GM12878 (cell line): ENCODE results near the gene RNF121. TPM values are rescaled to one million over a fixed set of nuclear protein-coding genes. Genes with fewer than 3 reads are reported as not detected.

ENCODE experiments used
- ATAC-seq: fragments of 200-7000 bp; cut with Tn5 transposase; 3 replicates; pipeline ENCODE4 v1.9.1; 2020; ENCODE audit warnings: mild to moderate bottlenecking, moderate library complexity
- BruUV-seq: library from RNA; stranded (reverse); fragments of 400-500 nt; replicated peaks from 2 replicates; lab custom pipeline; 2021; lab: Mats Ljungman, UMichigan
- CTCF ChIA-PET: fragments of 300-600 bp; sonication (Branson Sonifier 250); formaldehyde crosslinking; extraction: SDS; loops from one replicate; lab custom pipeline; 2021; ENCODE audit warnings: inconsistent platforms; lab: Yijun Ruan, JAX
- POLR2A ChIA-PET: fragments of 350-600 bp; formaldehyde crosslinking; extraction: SDS; loops from one replicate; lab custom pipeline; 2021; ENCODE audit warnings: inconsistent platforms; lab: Charles Lee
- RAD21 ChIA-PET: fragments of 300-600 bp; sonication (Branson Sonifier 250); formaldehyde crosslinking; loops from one replicate; lab custom pipeline; 2023; ENCODE audit warnings: antibody characterized with exemption; ENCODE audit not compliant: unreplicated experiment; lab: Charles Lee
- SMC1A ChIA-PET: fragments of 300-600 bp; sonication (Branson Sonifier 250); formaldehyde crosslinking; loops from one replicate; lab custom pipeline; 2023; ENCODE audit not compliant: unreplicated experiment, uncharacterized antibody; lab: Charles Lee
- DNase-seq: peaks from one replicate; pipeline ENCODE4 v3.0.0-alpha.2; 2011; ENCODE audit warnings: low read depth, low spot score
- FAIRE-seq: peaks from 3 replicates; lab custom pipeline; 2011; peaks lifted over from hg19 to GRCh38; lab: Jason Lieb, UNC
- H2AFZ ChIP-seq: 2 replicates; pipeline ENCODE4 v1.6.0; 2011; ENCODE audit warnings: low read depth, low read length, control low read depth; ENCODE audit not compliant: control insufficient read depth
- H3K27ac ChIP-seq: 2 replicates; pipeline ENCODE4 v1.5.1; 2011; ENCODE audit warnings: control low read depth; ENCODE audit not compliant: control insufficient read depth, insufficient read depth
- H3K27me3 ChIP-seq, 2 experiments: replicated peaks in 1 of 2; 2 replicates each; pipeline versions ENCODE4 v1.6.0 to v1.6.1; 2011; ENCODE audit warnings: low read length in 1 of 2; ENCODE audit not compliant: control insufficient read depth in 2 of 2, insufficient read depth in 2 of 2
- H3K36me3 ChIP-seq, 2 experiments: 2 replicates each; pipeline ENCODE4 v1.5.1; 2011; ENCODE audit warnings: low read length in 1 of 2; ENCODE audit not compliant: control insufficient read depth in 2 of 2, insufficient read depth in 2 of 2
- H3K4me1 ChIP-seq: 2 replicates; pipeline ENCODE4 v1.6.1; 2011; ENCODE audit warnings: mild to moderate bottlenecking, low read length, moderate library complexity, mixed read lengths; ENCODE audit not compliant: control insufficient read depth, insufficient read depth
- H3K4me2 ChIP-seq: 2 replicates; pipeline ENCODE4 v1.6.0; 2011; ENCODE audit warnings: control low read depth; ENCODE audit not compliant: control insufficient read depth, insufficient read depth
- H3K4me3 ChIP-seq: fragments of 200-600 bp; sonication (generic); 2 replicates; pipeline ENCODE4 v1.5.1; 2016
- H3K79me2 ChIP-seq: 2 replicates; pipeline ENCODE4 v1.6.0; 2011; ENCODE audit warnings: low read length; ENCODE audit not compliant: control insufficient read depth, insufficient read depth
- H3K9ac ChIP-seq: 2 replicates; pipeline ENCODE4 v1.8.0; 2011; ENCODE audit warnings: low read length, control low read depth, mixed read lengths; ENCODE audit not compliant: control insufficient read depth, insufficient read depth
- H3K9me3 ChIP-seq: replicated peaks from 3 replicates; pipeline ENCODE4 v1.5.1; 2011; ENCODE audit warnings: mild to moderate bottlenecking, low read length; ENCODE audit not compliant: control insufficient read depth, insufficient read depth
- H4K20me1 ChIP-seq: 2 replicates; pipeline ENCODE4 v1.6.0; 2011; ENCODE audit not compliant: control insufficient read depth, insufficient read depth
- ATF3 ChIP-seq: IDR thresholded peaks from 2 replicates; pipeline ENCODE4 v1.6.1; 2011; ENCODE audit warnings: low read depth, mild to moderate bottlenecking, low read length, moderate library complexity, borderline replicate concordance; ENCODE audit errors: extremely low read depth
- BHLHE40 ChIP-seq, 2 experiments: fragments of 450-650 bp in 1 of 2; IDR thresholded peaks; 2 replicates each; pipeline ENCODE4 v1.6.1; 2011 to 2017; ENCODE audit warnings: low read depth in 2 of 2, borderline replicate concordance in 1 of 2, improper control_type of control experiment in 1 of 2, low read length in 1 of 2, mild to moderate bottlenecking in 1 of 2
- E2F4 ChIP-seq: IDR thresholded peaks from 2 replicates; pipeline ENCODE4 v1.6.1; 2012; ENCODE audit warnings: low read depth, low read length, improper control_type of control experiment
- EZH2 ChIP-seq: IDR thresholded peaks from 2 replicates; pipeline ENCODE4 v1.6.1; 2012; ENCODE audit warnings: low read depth, mild to moderate bottlenecking, control low read depth, inconsistent platforms, low read length, borderline replicate concordance; ENCODE audit not compliant: control insufficient read depth
- GATAD2B ChIP-seq: fragments of 450-650 bp; conservative IDR thresholded peaks from 2 replicates; pipeline ENCODE4 v1.6.1; 2017; ENCODE audit warnings: low read depth, mild to moderate bottlenecking, moderate library complexity
- JUND ChIP-seq: IDR thresholded peaks from 2 replicates; pipeline ENCODE4 v1.6.1; 2012; ENCODE audit warnings: low read depth, mild to moderate bottlenecking, low read length, improper control_type of control experiment, moderate library complexity
- MYC ChIP-seq: IDR thresholded peaks from 2 replicates; pipeline ENCODE4 v1.6.1; 2011; ENCODE audit warnings: mild to moderate bottlenecking, low read length, moderate library complexity, inconsistent platforms; ENCODE audit not compliant: insufficient read depth, insufficient replicate concordance, insufficient read length, severe bottlenecking
- PAX5 ChIP-seq: IDR thresholded peaks from 2 replicates; pipeline ENCODE4 v1.6.1; 2011; ENCODE audit warnings: low read depth, low read length, borderline replicate concordance
- SKIL ChIP-seq: fragments of 450-650 bp; IDR thresholded peaks from 2 replicates; pipeline ENCODE4 v1.6.1; 2017; ENCODE audit warnings: mild to moderate bottlenecking, low read depth, inconsistent platforms; ENCODE audit not compliant: poor library complexity, severe bottlenecking
- STAT3 ChIP-seq: IDR thresholded peaks from 2 replicates; pipeline ENCODE4 v1.6.1; 2011; ENCODE audit warnings: low read depth, low read length, improper control_type of control experiment
- ZBTB11 ChIP-seq: fragments of 450-650 bp; formaldehyde crosslinking; IDR thresholded peaks from 2 replicates; pipeline ENCODE4 v1.5.0; 2022; ENCODE audit warnings: mild to moderate bottlenecking, missing genetic modification characterization
- WGBS: methylation state at CpG from one replicate; pipeline ENCODE4 v1.1.6; 2016; ENCODE audit warnings: low lambda C conversion rate; ENCODE audit not compliant: insufficient replicate concordance, insufficient coverage; ENCODE audit errors: missing lambda C conversion rate; 5-methylcytosine and 5-hydroxymethylcytosine counted together
- in situ Hi-C: fragments of 300-500 bp; cut with MboI; formaldehyde crosslinking; loops from 9 replicates; pipeline ENCODE4 v1.14.3; 2018; ENCODE audit warnings: mixed read lengths
- intact Hi-C: fragments of 100-400 bp; cut with micrococcal nuclease; formaldehyde crosslinking; loops from one replicate; pipeline ENCODE4 v1.14.2; 2022; ENCODE audit not compliant: unreplicated experiment
- polyA plus RNA-seq, 11 experiments: library from polyadenylated mRNA; depleted of rRNA in 4 of 11; unstranded in 6 of 11; stranded (reverse) in 5 of 11; fragments of >200 nt; fragmentation: Nextera tagmentation in 4 of 11; fragmentation: Illumina TruSeq in 1 of 11; extraction: Ambion mirVana in 4 of 11; extraction: Trizol in 1 of 11; gene quantifications; 1 replicate in 1 of 11; 2 replicates in 10 of 11; pipeline versions ENCODE4 v1.2.1 to v1.2.3, GENCODE V29; 2011 to 2016; ENCODE audit warnings: inconsistent platforms in 2 of 11, missing spikeins in 2 of 11, low read depth in 1 of 11
- total RNA-seq, 4 experiments: library from RNA; depleted of rRNA in 3 of 4; stranded (reverse); fragments of >200 nt in 3 of 4; fragmentation: Illumina TruSeq in 1 of 4; extraction: Trizol in 1 of 4; gene quantifications; 2 replicates each; pipeline versions ENCODE4 v1.2.1 to v1.2.3, GENCODE V29; 2013 to 2021

The RNF121 gene
- total and polyA plus RNA-seq, 10 of the 15 experiments (the other 5 are each of a cell fraction or from before 2014, with no cell fraction given): 8.6 to 73.7 (median 32.7) TPM

- TF ChIP-seq ATF3: no peak
Observed at GRCh38 chr11:72023335-72023734, 94.5 kb downstream of the RNF121 start (continued).

- Histone ChIP-seq H3K36me3 (peaks cover 39 to 54% of the 10 kb centered on the region in 2 experiments), H3K4me1 (no peaks in the 10 kb centered on the region), H3K4me3 (no peak overlapping the region), H3K79me2 (no peaks in the 10 kb centered on the region; the same call in 1 of the 2 replicates), H3K9ac (no peak overlapping the region), H4K20me1 (no peaks in the 10 kb centered on the region; the same call in 1 of the 2 replicates), H3K27me3 (no peaks in the 10 kb centered on the region), H3K27ac (no peak overlapping the region), H3K4me2 (no peak overlapping the region), H3K9me3 (no peaks in the 10 kb centered on the region), H2AFZ (no peak overlapping the region)
- in situ Hi-C loops (loop anchor here (5.0 kb wide), 2 partner anchors 118 to 408 kb away; partner anchors contain the start of gene CLPB), intact Hi-C loops (no loop called here)
- FAIRE-seq (no peak), DNase-seq (no peak), ATAC-seq (no peak)
- BruUV-seq: no TSS peak
- CTCF ChIA-PET: interaction anchor here (0.7 to 18.1 kb wide), 39 partner anchors 8 to 407 kb away, joined by 3 to 416 read pairs (median 6); partner anchors contain the start of genes ANAPC15, LAMTOR1 and XNDC1N
- POLR2A ChIA-PET: interaction anchor here (1.0 to 1.7 kb wide), 3 partner anchors 14 to 63 kb away, joined by 4 to 7 read pairs (median 4); no protein-coding TSS in a partner anchor
- RAD21 ChIA-PET: interaction anchor here (0.6 to 7.3 kb wide), 17 partner anchors 9 to 407 kb away, joined by 3 to 112 read pairs (median 7); partner anchors contain the start of gene XNDC1N
- WGBS: 57% methylated on average over 5 of the region's 5 CpGs
- no peak for TF ChIP-seq EZH2
- no peak for TF ChIP-seq ZBTB11
- no peak for TF ChIP-seq MYC
- no peak for TF ChIP-seq BHLHE40 (IDR thresholded peaks at IDR 0.05; ENCODE audit: borderline replicate concordance in 1 of 2, low read depth in 2 of 2, low read length in 1 of 2)
- no peak for TF ChIP-seq SKIL
- no peak for TF ChIP-seq JUND
- TF ChIP-seq STAT3: no peak
- TF ChIP-seq PAX5: no peak
- TF ChIP-seq GATAD2B: no peak
- TF ChIP-seq E2F4: no peak
- SMC1A ChIA-PET: interaction anchor here (0.9 to 13.4 kb wide), 21 partner anchors 9 to 407 kb away, joined by 3 to 245 read pairs (median 9); partner anchors contain the start of genes ANAPC15, LAMTOR1 and LRRC51
Observed at GRCh38 chr11:72024069-72024754, 95.4 kb downstream of the RNF121 start.
